Liver (tissue), 9 donors: Measurements from ENCODE around the gene ANKRD44. TPM values are rescaled to one million over a fixed set of nuclear protein-coding genes. Genes with fewer than 3 reads are reported as not detected.
A peak's percentile ranks its signal among the peaks of the same experiment; 100 is the strongest.

ENCODE experiments used
- DNase-seq: peaks from one replicate; pipeline ENCODE4 v3.0.0-alpha.2; 2017; ENCODE audit warnings: low spot score
- H3K27ac ChIP-seq, 2 donors: one replicate each; pipeline ENCODE4 v1.7.0; 2013; ENCODE audit warnings: inconsistent platforms in 2 of 2, low read length in 2 of 2, control low read depth in 1 of 2, low read depth in 1 of 2, mild to moderate bottlenecking in 1 of 2
- H3K27me3 ChIP-seq, 4 donors: one replicate each; pipeline versions ENCODE4 v1.6.1 to v1.7.0; 2013; ENCODE audit warnings: low read length in 3 of 4, inconsistent platforms in 1 of 4, mild to moderate bottlenecking in 1 of 4, moderate library complexity in 1 of 4; ENCODE audit not compliant: control insufficient read depth in 4 of 4, insufficient read depth in 4 of 4
- H3K36me3 ChIP-seq, 4 donors: one replicate each; pipeline versions ENCODE4 v1.6.1 to v1.7.0; 2013; ENCODE audit warnings: low read length in 3 of 4, mild to moderate bottlenecking in 3 of 4, low read depth in 1 of 4, moderate library complexity in 1 of 4; ENCODE audit not compliant: control insufficient read depth in 4 of 4, insufficient read depth in 3 of 4
- H3K4me1 ChIP-seq, 4 donors: one replicate each; pipeline versions ENCODE4 v1.6.1 to v1.7.0; 2013; ENCODE audit warnings: low read length in 3 of 4, mild to moderate bottlenecking in 3 of 4, moderate library complexity in 1 of 4; ENCODE audit not compliant: control insufficient read depth in 4 of 4, insufficient read depth in 4 of 4
- H3K4me3 ChIP-seq, 3 donors: one replicate each; pipeline versions ENCODE4 v1.6.1 to v1.7.0; 2013; ENCODE audit warnings: low read length in 3 of 3, control low read depth in 1 of 3, low read depth in 1 of 3, mild to moderate bottlenecking in 1 of 3
- H3K9ac ChIP-seq, 2 donors: one replicate each; pipeline ENCODE4 v1.7.0; 2013; ENCODE audit warnings: low read length in 2 of 2, mild to moderate bottlenecking in 2 of 2, moderate library complexity in 2 of 2, control low read depth in 1 of 2, low read depth in 1 of 2
- H3K9me3 ChIP-seq, 4 donors: one replicate each; pipeline versions ENCODE4 v1.6.1 to v1.7.0; 2013; ENCODE audit warnings: low read length in 3 of 4; ENCODE audit not compliant: control insufficient read depth in 4 of 4
- ATF3 ChIP-seq: IDR thresholded peaks from 2 replicates; pipeline ENCODE4 v1.6.1; 2016; ENCODE audit warnings: antibody characterized with exemption
- CTCF ChIP-seq: fragments of 150-350 bp; IDR thresholded peaks from 2 replicates; pipeline ENCODE4 v1.5.1; 2017; ENCODE audit warnings: improper control_type of control experiment, low read depth, low read length; ENCODE audit not compliant: missing input control
- EGR1 ChIP-seq, 2 donors: IDR thresholded peaks; 2 replicates each; pipeline ENCODE4 v1.6.1; 2016 to 2018; ENCODE audit warnings: antibody characterized with exemption in 2 of 2, low read depth in 2 of 2
- FOXA1 ChIP-seq: IDR thresholded peaks from 2 replicates; pipeline ENCODE4 v1.6.1; 2016; ENCODE audit warnings: antibody characterized with exemption
- FOXA2 ChIP-seq: IDR thresholded peaks from 2 replicates; pipeline ENCODE4 v1.6.1; 2016; ENCODE audit warnings: antibody characterized with exemption
- GABPA ChIP-seq, 2 donors: IDR thresholded peaks in 1 of 2; conservative IDR thresholded peaks in 1 of 2; 2 replicates each; pipeline ENCODE4 v1.6.1; 2016; ENCODE audit warnings: antibody characterized with exemption in 2 of 2, mild to moderate bottlenecking in 1 of 2, moderate library complexity in 1 of 2
- HNF4A ChIP-seq, 2 donors: conservative IDR thresholded peaks; 2 replicates each; pipeline ENCODE4 v1.6.1; 2016; ENCODE audit warnings: antibody characterized with exemption in 2 of 2, mild to moderate bottlenecking in 2 of 2
- HNF4G ChIP-seq: IDR thresholded peaks from 2 replicates; pipeline ENCODE4 v1.6.1; 2016; ENCODE audit warnings: antibody characterized with exemption
- JUND ChIP-seq, 2 donors: IDR thresholded peaks; 2 replicates each; pipeline ENCODE4 v1.6.1; 2016; ENCODE audit warnings: antibody characterized with exemption in 2 of 2
- MAX ChIP-seq: IDR thresholded peaks from 2 replicates; pipeline ENCODE4 v1.6.1; 2016; ENCODE audit warnings: antibody characterized with exemption
- NR2F2 ChIP-seq: IDR thresholded peaks from 2 replicates; pipeline ENCODE4 v1.6.1; 2016; ENCODE audit warnings: antibody characterized with exemption
- RAD21 ChIP-seq, 2 donors: IDR thresholded peaks; 2 replicates each; pipeline ENCODE4 v1.6.1; 2016; ENCODE audit warnings: antibody characterized with exemption in 2 of 2, mild to moderate bottlenecking in 2 of 2
- REST ChIP-seq: IDR thresholded peaks from 2 replicates; pipeline ENCODE4 v1.6.1; 2016; ENCODE audit warnings: antibody characterized with exemption, mild to moderate bottlenecking
- RXRA ChIP-seq, 2 donors: IDR thresholded peaks; 2 replicates each; pipeline ENCODE4 v1.6.1; 2017 to 2018; ENCODE audit warnings: antibody characterized with exemption in 2 of 2, mild to moderate bottlenecking in 1 of 2
- SP1 ChIP-seq: IDR thresholded peaks from 2 replicates; pipeline ENCODE4 v1.6.1; 2018; ENCODE audit warnings: antibody characterized with exemption, mild to moderate bottlenecking
- TAF1 ChIP-seq: conservative IDR thresholded peaks from 2 replicates; pipeline ENCODE4 v1.6.1; 2016; ENCODE audit warnings: antibody characterized with exemption, mild to moderate bottlenecking
- YY1 ChIP-seq: IDR thresholded peaks from 2 replicates; pipeline ENCODE4 v1.6.1; 2016; ENCODE audit warnings: antibody characterized with exemption, mild to moderate bottlenecking
- ZBTB33 ChIP-seq: IDR thresholded peaks from 2 replicates; pipeline ENCODE4 v1.6.1; 2016; ENCODE audit warnings: antibody characterized with exemption
- WGBS: extraction: QIAGEN DNeasy Blood & Tissue Kit; methylation state at CpG from one replicate; pipeline ENCODE4 v1.1.7; 2013; 5-methylcytosine and 5-hydroxymethylcytosine counted together
- polyA plus RNA-seq, 2 donors: library from polyadenylated mRNA; stranded (reverse) in 1 of 2; unstranded in 1 of 2; fragments of 200-250 nt in 1 of 2; fragments of >200 nt in 1 of 2; fragmentation: Nextera tagmentation in 1 of 2; extraction: Ambion mirVana in 1 of 2; gene quantifications; one replicate each; pipeline versions ENCODE4 v1.2.1 to v1.2.3, GENCODE V29; 2013 to 2015
- total RNA-seq, 2 donors: library from RNA; depleted of rRNA; stranded (reverse); fragments of >200 nt; gene quantifications; one replicate each; pipeline ENCODE4 v1.2.3, GENCODE V29; 2014
- donor health status: healthy.
- donor health status: healthy.
- donor health status: healthy.
- donor health status: healthy.
- donor health status: healthy.

Gene ANKRD44
- total and polyA plus RNA-seq, 4 donors: 3.8 to 18.2 (median 6.8) TPM

- DNase-seq: no peak
- TF ChIP-seq MAX: no peak
- no peak for TF ChIP-seq NR2F2
- no peak for TF ChIP-seq GABPA (IDR thresholded peaks at IDR 0.05 in 1 of 2, conservative IDR thresholded peaks at IDR 0.05 in 1 of 2)
- no peak for TF ChIP-seq HNF4G
- TF ChIP-seq RXRA (IDR thresholded peaks at IDR 0.05): no peak
- TF ChIP-seq JUND (IDR thresholded peaks at IDR 0.05): peak in 1 of 2 donors; percentile 51
- Histone ChIP-seq H3K9me3 (no peaks in the 10 kb centered on the region), H3K4me3 (no peak overlapping the region), H3K9ac (no peak overlapping the region), H3K27me3 (no peaks in the 10 kb centered on the region), H3K4me1 (peaks cover 0 to 10% (median 4%) of the 10 kb centered on the region in 4 donors), H3K36me3 (no peaks in the 10 kb centered on the region), H3K27ac (no peak overlapping the region)
- WGBS: 81% methylated on average over 4 of the region's 4 CpGs
Measured at GRCh38 chr2:197159661-197160211, 150.8 kb downstream of the ANKRD44 start.

DNA sequence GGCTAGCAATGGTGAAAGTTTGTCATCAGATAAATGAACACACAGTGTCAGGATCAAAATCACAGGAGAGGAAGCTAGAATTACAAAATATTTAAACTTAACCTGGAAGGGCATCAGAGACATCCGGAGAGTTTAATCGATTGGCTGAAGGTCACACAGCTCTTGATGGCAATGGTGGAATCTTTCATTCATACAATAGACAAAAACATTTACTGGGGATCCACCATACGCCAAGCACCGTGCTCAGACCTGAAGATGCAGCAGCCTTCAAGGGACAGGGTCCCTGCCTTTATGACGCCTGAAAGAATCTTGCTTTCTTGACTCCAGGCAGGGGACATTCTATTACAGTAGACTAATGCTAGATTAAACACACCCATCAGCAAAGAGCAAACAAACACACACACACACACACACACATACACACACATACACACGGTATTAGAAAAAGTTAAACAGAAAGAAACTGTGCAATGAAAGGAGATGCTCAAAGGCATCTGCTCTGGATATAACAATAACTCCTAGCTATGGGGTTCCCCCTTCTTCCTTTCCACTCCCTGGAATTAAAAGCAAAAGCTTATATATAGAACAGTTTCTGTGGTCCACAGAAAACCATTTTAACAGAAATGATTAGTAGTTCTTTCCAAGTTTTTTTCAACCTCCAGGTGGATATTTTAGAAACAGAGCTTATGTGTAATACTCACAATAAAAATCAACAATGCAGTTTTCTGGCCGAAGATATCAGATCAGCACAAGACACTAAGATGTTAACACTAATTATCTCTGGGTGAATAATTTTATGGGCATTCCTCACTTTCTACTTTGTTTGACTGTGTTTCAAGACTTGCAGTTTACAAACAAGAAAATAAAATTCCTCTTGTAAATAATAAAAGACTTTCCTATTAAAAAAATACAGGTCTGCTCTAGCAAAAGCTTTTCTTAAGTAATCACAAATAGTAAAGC lies 151.7 kb downstream of the ANKRD44 start:
- peak overlapping the region in 1 of 3 donors; percentile 3 for H3K4me3 ChIP-seq

More for the DNA sequence above, 151.7 kb downstream of the ANKRD44 start:
- Histone ChIP-seq H3K9me3 (no peaks in the 10 kb centered on the region), H3K9ac (no peak overlapping the region), H3K4me1 (peaks cover 0 to 10% (median 4%) of the 10 kb centered on the region in 4 donors), H3K36me3 (no peaks in the 10 kb centered on the region), H3K27me3 (no peaks in the 10 kb centered on the region), H3K27ac (peak overlapping the region; percentile 19 to 48)
- DNase-seq: no peak
- 27% methylated on average over 7 of the region's 7 CpGs for WGBS
- TF ChIP-seq YY1 (peak; percentile 84), EGR1 (IDR thresholded peaks at IDR 0.05; ENCODE audit: low read depth in 2 of 2) (no peak), REST (peak; percentile 21), ATF3 (no peak), TAF1 (no peak), NR2F2 (no peak), FOXA1 (no peak), JUND (IDR thresholded peaks at IDR 0.05) (no peak), SP1 (peak; percentile 63), MAX (no peak), ZBTB33 (peak; percentile 10), HNF4G (no peak), HNF4A (conservative IDR thresholded peaks at IDR 0.05) (peak; percentile 48 to 62), CTCF (no peak), RXRA (IDR thresholded peaks at IDR 0.05) (peak; percentile 61 to 75), GABPA (IDR thresholded peaks at IDR 0.05 in 1 of 2, conservative IDR thresholded peaks at IDR 0.05 in 1 of 2) (peak; percentile 23 to 72), RAD21 (IDR thresholded peaks at IDR 0.05) (no peak), FOXA2 (no peak)
